Lower leg skin (tissue), 4 donors: ENCODE measurements around the gene MAGI2. TPM values are rescaled to one million over a fixed set of nuclear protein-coding genes. Genes with fewer than 3 reads are reported as not detected.

Source experiments
- DNase-seq, 2 donors: peaks; one replicate each; pipeline ENCODE4 v3.0.0-alpha.2; 2019; ENCODE audit warnings: low spot score in 2 of 2
- H3K4me3 ChIP-seq: fragments of 200-600 bp; sonication (generic); 2 replicates; pipeline ENCODE4 v1.5.1; 2017; ENCODE audit warnings: mild to moderate bottlenecking, low read depth; ENCODE audit not compliant: poor library complexity, severe bottlenecking
- CTCF ChIP-seq, 3 donors: fragments of 450-650 bp; IDR thresholded peaks; one replicate each; pipeline ENCODE4 v1.5.1; 2016; ENCODE audit warnings: antibody characterized with exemption in 3 of 3, mild to moderate bottlenecking in 3 of 3, moderate library complexity in 2 of 3
- POLR2A ChIP-seq, 2 donors: fragments of 450-650 bp; IDR thresholded peaks; one replicate each; pipeline ENCODE4 v1.6.1; 2016 to 2017; ENCODE audit warnings: antibody characterized with exemption in 2 of 2, mild to moderate bottlenecking in 1 of 2, moderate library complexity in 1 of 2
- WGBS, 2 donors: methylation state at CpG; one replicate each; pipeline ENCODE4 v1.1.5; 2018; 5-methylcytosine and 5-hydroxymethylcytosine counted together
- intact Hi-C: fragments of 100-400 bp; cut with DNase I; formaldehyde crosslinking; loops from one replicate; pipeline ENCODE4 v1.15.0; 2023; ENCODE audit warnings: low total_unique reads
- total RNA-seq, 4 donors: library from RNA; depleted of rRNA; stranded (reverse); fragments of >200 nt; gene quantifications; one replicate each; pipeline ENCODE4 v1.1.0, GENCODE V29; 2016

The MAGI2 gene
- total RNA-seq, 4 donors from 2014 or later = 1.6 to 3.0 (median 2.1) TPM

DNA sequence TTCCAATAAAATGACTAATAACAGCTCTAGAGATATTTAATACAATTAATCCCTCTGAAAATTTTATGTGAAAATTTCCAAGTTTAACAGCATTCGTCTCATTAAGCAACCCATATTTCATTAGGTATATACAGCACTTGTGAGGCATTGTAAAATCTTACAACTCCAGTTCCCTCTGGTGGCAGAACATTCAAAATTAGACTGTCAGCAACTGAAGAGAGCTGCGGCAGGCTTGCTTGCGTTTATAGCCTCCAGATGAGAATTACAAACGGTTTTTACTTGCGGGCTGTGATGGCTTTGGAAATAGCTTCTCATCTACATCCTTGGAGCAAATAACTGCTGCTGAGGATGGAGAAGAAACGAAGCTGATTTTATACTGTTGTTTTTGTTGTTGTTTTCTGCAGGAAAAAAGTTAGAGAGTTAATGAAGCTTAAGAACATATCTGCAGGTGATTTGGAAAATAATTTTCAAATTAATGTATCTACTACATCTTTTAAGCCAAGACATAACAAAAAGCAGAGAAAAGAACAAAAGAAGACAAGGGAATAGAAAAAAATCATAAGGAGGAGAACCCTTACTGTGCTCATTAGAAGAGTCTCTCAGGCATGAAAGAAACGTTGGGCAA lies 171.3 kb downstream of the MAGI2 start:
- H3K4me3 ChIP-seq = no peak overlapping the region
- 18 to 20% methylated on average over 7 of the region's 7 CpGs for WGBS, 2 donors
- DNase-seq = no peak
- no peak for TF ChIP-seq POLR2A (IDR thresholded peaks at IDR 0.05)
- no peak for TF ChIP-seq CTCF (IDR thresholded peaks at IDR 0.05)
- intact Hi-C loops = no loop called here

GRCh38 chr7:79281426-79281825 lies 172.0 kb downstream of the MAGI2 start:
- no peak for DNase-seq
- no peak overlapping the region for H3K4me3 ChIP-seq
- TF ChIP-seq CTCF (IDR thresholded peaks at IDR 0.05) (no peak), POLR2A (IDR thresholded peaks at IDR 0.05) (no peak)
- 47 to 49% methylated on average over 2 of the region's 2 CpGs for WGBS, 2 donors
- intact Hi-C loops = no loop called here

GRCh38 chr7:79272938-79273337 lies 180.5 kb downstream of the MAGI2 start:
- intact Hi-C loops = no loop called here
- 75% methylated on average over 2 of the region's 2 CpGs for WGBS, 2 donors
- no peak for DNase-seq
- no peak overlapping the region for H3K4me3 ChIP-seq
- TF ChIP-seq CTCF (IDR thresholded peaks at IDR 0.05) (no peak), POLR2A (IDR thresholded peaks at IDR 0.05) (no peak)

DNA sequence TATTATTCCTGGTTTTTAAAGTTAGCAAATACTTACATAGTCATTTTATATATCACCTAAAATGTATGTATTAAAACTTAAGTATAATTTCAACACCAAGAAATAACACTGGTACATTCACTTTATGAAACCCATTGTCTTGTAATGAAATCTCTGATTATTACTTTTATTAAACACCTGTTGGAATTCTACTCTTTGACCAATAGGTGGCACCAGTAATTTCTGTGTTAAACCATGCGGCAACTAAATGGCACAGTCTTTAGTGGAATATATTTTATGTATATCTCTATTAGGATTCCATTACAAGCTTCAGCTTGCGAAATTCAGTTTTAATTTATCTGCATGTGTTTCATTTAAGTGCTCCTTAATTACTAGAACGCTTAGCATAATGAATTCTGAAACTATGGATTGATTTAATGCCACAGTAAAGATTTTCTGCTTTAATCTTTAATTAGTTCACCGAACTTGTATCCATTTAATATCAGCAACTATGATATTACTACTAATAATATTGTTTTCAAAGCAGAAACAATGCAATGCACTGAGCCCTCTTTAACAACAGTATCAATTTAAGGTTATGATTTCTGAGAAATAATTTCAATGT lies 181.3 kb downstream of the MAGI2 start:
- H3K4me3 ChIP-seq = no peak overlapping the region
- no peak for TF ChIP-seq CTCF (IDR thresholded peaks at IDR 0.05)
- no peak for TF ChIP-seq POLR2A (IDR thresholded peaks at IDR 0.05)
- intact Hi-C loops = no loop called here
- no peak for DNase-seq
- WGBS, 2 donors = 29 to 31% methylated on average over 4 of the region's 4 CpGs

DNA sequence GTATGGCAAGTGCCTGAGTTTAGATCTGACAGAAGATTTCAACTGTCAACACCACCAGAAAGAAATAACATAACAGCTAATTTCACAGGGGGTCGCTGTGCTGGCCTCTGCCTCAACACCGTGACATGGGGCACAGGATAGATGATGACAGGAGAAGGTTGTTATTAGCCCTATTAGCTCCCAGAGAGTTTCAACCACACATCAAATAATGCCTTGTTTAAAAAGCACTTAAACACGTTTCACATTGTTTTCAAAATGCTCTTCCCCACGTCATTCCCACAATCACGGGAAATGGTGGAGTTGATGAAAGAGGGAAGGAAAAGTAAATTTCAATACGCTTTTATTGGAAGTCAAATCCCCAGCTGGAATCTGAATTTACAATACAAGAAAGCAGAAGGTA lies 184.7 kb downstream of the MAGI2 start:
- WGBS, 2 donors = 66 to 71% methylated on average over 6 of the region's 6 CpGs
- intact Hi-C loops = no loop called here
- no peak overlapping the region for H3K4me3 ChIP-seq
- no peak for DNase-seq
- TF ChIP-seq CTCF (IDR thresholded peaks at IDR 0.05) (no peak), POLR2A (IDR thresholded peaks at IDR 0.05) (no peak)

DNA sequence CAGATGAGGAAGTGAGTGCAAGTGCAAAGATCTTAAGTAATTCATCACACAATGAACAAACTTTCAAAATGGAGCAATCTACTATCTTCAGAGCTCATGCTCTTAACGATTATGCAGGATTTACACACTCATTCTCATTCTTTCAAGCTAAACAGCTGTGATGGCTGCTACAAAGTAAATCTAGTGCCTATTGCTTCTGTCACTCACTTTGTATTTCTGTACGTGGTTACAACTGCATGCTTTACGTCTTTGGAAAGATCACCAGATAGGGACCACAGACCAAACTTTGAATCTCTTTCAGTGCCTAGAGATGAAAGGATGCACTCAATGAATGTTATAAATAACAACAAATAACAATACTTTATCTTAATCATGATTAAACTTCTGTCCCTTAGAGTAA lies 194.6 kb downstream of the MAGI2 start:
- DNase-seq = no peak
- TF ChIP-seq POLR2A (IDR thresholded peaks at IDR 0.05) (no peak), CTCF (IDR thresholded peaks at IDR 0.05) (no peak)
- intact Hi-C loops = no loop called here
- H3K4me3 ChIP-seq = no peak overlapping the region
- 69 to 74% methylated on average over 3 of the region's 3 CpGs for WGBS, 2 donors
